B cell (primary cell): Measurements from ENCODE around the gene PPP1R3D. TPM values are rescaled to one million over a fixed set of nuclear protein-coding genes. Genes with fewer than 3 reads are reported as not detected.

ENCODE experiments used
- ATAC-seq: fragments of 200-7000 bp; cut with Tn5 transposase; one replicate; pipeline ENCODE4 v1.10.0; 2021; ENCODE audit warnings: low read depth, mild to moderate bottlenecking, moderate number of reproducible peaks, moderate library complexity
- CTCF ChIA-PET: fragments of 350-600 bp; sonication (Branson Sonifier 250); formaldehyde crosslinking; loops from one replicate; lab custom pipeline; 2021; ENCODE audit warnings: antibody characterized with exemption, inconsistent platforms; lab: Charles Lee
- POLR2A ChIA-PET: fragments of 350-600 bp; sonication (Branson Sonifier 250); formaldehyde crosslinking; loops from one replicate; lab custom pipeline; 2021; ENCODE audit warnings: antibody characterized with exemption; lab: Charles Lee
- DNase-seq: peaks from one replicate; pipeline ENCODE4 v3.0.0; 2013
- H2AFZ ChIP-seq: 2 replicates; pipeline ENCODE4 v1.6.1; 2012; ENCODE audit warnings: mild to moderate bottlenecking, low read depth, low read length; ENCODE audit not compliant: insufficient read depth, poor library complexity, severe bottlenecking
- H3K27ac ChIP-seq, 2 donors: 1 replicate in 1 of 2; 2 replicates in 1 of 2; pipeline ENCODE4 v1.5.1; 2012 to 2013; ENCODE audit warnings: low read length in 2 of 2, mild to moderate bottlenecking in 2 of 2, moderate library complexity in 1 of 2
- H3K27me3 ChIP-seq, 4 experiments: fragments of 200-600 bp in 1 of 4; sonication (generic) in 1 of 4; replicated peaks in 1 of 4; 1 replicate in 2 of 4; 2 replicates in 2 of 4; pipeline versions ENCODE4 v1.6.1 to v1.7.0; 2013 to 2016; ENCODE audit warnings: low read length in 3 of 4, mild to moderate bottlenecking in 2 of 4, mixed read lengths in 1 of 4, moderate library complexity in 1 of 4; ENCODE audit not compliant: insufficient read depth in 4 of 4, control insufficient read depth in 3 of 4; ENCODE audit errors: control extremely low read depth in 1 of 4
- H3K36me3 ChIP-seq, 2 experiments: replicated peaks in 1 of 2; 1 replicate in 1 of 2; 2 replicates in 1 of 2; pipeline versions ENCODE4 v1.6.1 to v1.7.1; 2013; ENCODE audit warnings: low read length in 1 of 2; ENCODE audit not compliant: insufficient read depth in 2 of 2, control insufficient read depth in 1 of 2; ENCODE audit errors: control extremely low read depth in 1 of 2, extremely low read depth in 1 of 2
- H3K4me1 ChIP-seq, 2 donors: fragments of 200-600 bp in 1 of 2; sonication (generic) in 1 of 2; 1 replicate in 1 of 2; 2 replicates in 1 of 2; pipeline versions ENCODE4 v1.5.1 to v1.6.1; 2013 to 2017; ENCODE audit warnings: low read length in 2 of 2; ENCODE audit not compliant: control insufficient read depth in 2 of 2, insufficient read depth in 2 of 2
- H3K4me2 ChIP-seq: replicated peaks from 2 replicates; pipeline ENCODE3; 2012; ENCODE audit warnings: mild to moderate bottlenecking, low read depth, low read length; ENCODE audit not compliant: poor library complexity, severe bottlenecking
- H3K4me3 ChIP-seq, 5 experiments: fragments of 200-600 bp in 1 of 5; sonication (generic) in 1 of 5; 1 replicate in 3 of 5; 2 replicates in 2 of 5; pipeline versions ENCODE4 v1.5.1 to v1.7.0; 2011 to 2016; ENCODE audit warnings: low read length in 4 of 5, mild to moderate bottlenecking in 4 of 5, low read depth in 2 of 5, control low read depth in 1 of 5, moderate library complexity in 1 of 5; ENCODE audit not compliant: insufficient read depth in 1 of 5; ENCODE audit errors: control extremely low read depth in 1 of 5, extremely low read depth in 1 of 5
- H3K79me2 ChIP-seq: fragments of 200-600 bp; sonication (generic); one replicate; pipeline ENCODE4 v1.6.0; 2016; ENCODE audit warnings: low read length; ENCODE audit not compliant: control insufficient read depth, insufficient read depth
- H3K9ac ChIP-seq: fragments of 200-600 bp; sonication (generic); 2 replicates; pipeline ENCODE4 v1.6.1; 2017; ENCODE audit warnings: mild to moderate bottlenecking, low read length, moderate library complexity
- H3K9me3 ChIP-seq, 3 donors: one replicate each; pipeline versions ENCODE4 v1.6.1 to v1.7.1; 2013; ENCODE audit warnings: low read length in 2 of 3; ENCODE audit not compliant: control insufficient read depth in 2 of 3, insufficient read depth in 1 of 3; ENCODE audit errors: control extremely low read depth in 1 of 3
- H4K20me1 ChIP-seq: 2 replicates; pipeline ENCODE4 v1.6.0; 2012; ENCODE audit warnings: mild to moderate bottlenecking, low read length; ENCODE audit not compliant: insufficient read depth, control insufficient read depth, poor library complexity, severe bottlenecking
- H3K27ac Mint-ChIP-seq: one replicate; pipeline ENCODE4 v1.8.0; 2021; ENCODE audit warnings: mixed read lengths
- H3K27me3 Mint-ChIP-seq: one replicate; pipeline ENCODE4 v1.8.0; 2021; ENCODE audit warnings: mixed read lengths
- H3K4me1 Mint-ChIP-seq: one replicate; pipeline ENCODE4 v1.8.0; 2021; ENCODE audit warnings: mixed read lengths
- H3K4me3 Mint-ChIP-seq: one replicate; pipeline ENCODE4 v1.8.0; 2021; ENCODE audit warnings: mixed read lengths
- H3K9me3 Mint-ChIP-seq: one replicate; pipeline ENCODE4 v1.8.0; 2022; ENCODE audit warnings: mixed read lengths; ENCODE audit not compliant: insufficient read depth
- EZH2 ChIP-seq: IDR thresholded peaks from 2 replicates; pipeline ENCODE4 v1.6.1; 2012; ENCODE audit warnings: borderline replicate concordance, low read depth, mild to moderate bottlenecking, moderate library complexity, low read length; ENCODE audit not compliant: insufficient read depth, poor library complexity, severe bottlenecking
- WGBS: methylation state at CpG from one replicate; pipeline ENCODE4 v1.1.5; 2013; ENCODE audit warnings: missing lambda C conversion rate; ENCODE audit not compliant: insufficient coverage; 5-methylcytosine and 5-hydroxymethylcytosine counted together
- intact Hi-C: fragments of 100-400 bp; cut with micrococcal nuclease; formaldehyde crosslinking; loops from one replicate; pipeline ENCODE4 v1.10.0; 2022
- polyA plus RNA-seq: library from polyadenylated mRNA; depleted of rRNA; stranded (reverse); fragments of >200 nt; gene quantifications from 2 replicates; pipeline ENCODE4 v1.2.3, GENCODE V29; 2012
- total RNA-seq, 2 donors: library from RNA; stranded (reverse); fragments of 120-200 nt in 1 of 2; gene quantifications; 1 replicate in 1 of 2; 2 replicates in 1 of 2; pipeline versions ENCODE4 v1.2.3 to v1.2.4, GENCODE V29; 2013 to 2022
- TF ChIP-seq, protein P1 (sequence below): fragments of 200-600 bp; IDR thresholded peaks from one replicate; pipeline ENCODE4 v1.8.0; 2022; ENCODE audit warnings: antibody characterized with exemption, mild to moderate bottlenecking

Gene PPP1R3D
- total and polyA plus RNA-seq, 2 donors (not counting 1 experiment from before 2014, with no cell fraction given), result 1.2 to 13.6 TPM

DNA sequence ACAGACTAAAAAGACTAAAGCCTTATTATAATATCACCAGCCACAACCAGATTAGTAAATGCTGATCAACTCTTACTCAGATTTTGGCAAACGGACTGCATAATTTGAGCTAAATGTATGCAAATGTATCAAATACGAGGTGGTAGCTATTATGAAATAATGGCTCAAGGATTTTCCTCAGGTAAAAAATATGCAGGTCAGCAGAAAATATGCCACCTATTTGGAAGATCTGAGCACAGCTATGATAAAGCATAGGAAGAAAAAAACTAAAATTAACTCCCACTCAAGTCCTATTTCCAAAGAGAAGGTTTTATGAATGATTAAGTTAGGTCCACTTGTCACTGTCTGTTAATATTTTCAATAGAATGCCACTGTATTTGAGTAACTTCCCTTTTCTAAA is 29.1 kb downstream of the PPP1R3D start:
- ATAC-seq, result no peak
- no peaks in the 10 kb centered on the region for H3K9me3 ChIP-seq

DNA sequence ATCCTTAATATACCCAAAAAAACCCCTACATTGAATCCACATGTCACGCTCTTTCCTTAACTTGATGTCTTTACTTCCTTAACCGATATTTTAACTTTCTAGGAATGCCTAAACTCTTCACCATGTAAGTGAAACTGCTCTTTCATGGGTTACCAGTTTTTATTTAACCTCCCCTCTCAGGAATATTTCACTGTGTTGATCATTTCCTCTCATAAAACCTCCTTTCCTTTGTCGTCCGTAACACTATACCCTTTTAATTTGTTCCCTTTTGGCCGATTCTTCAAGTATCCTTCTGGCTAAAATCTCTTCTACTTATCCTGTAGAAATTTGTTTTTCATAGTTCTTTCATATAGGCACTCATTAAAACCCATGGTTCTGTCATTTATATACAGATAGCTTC is 31.2 kb downstream of the PPP1R3D start:
- H4K20me1 ChIP-seq, result no peaks in the 10 kb centered on the region
- peaks cover 0 to 3% (median 0%) of the 10 kb centered on the region in 4 experiments for H3K27me3 ChIP-seq
- intact Hi-C loops, result no loop called here
- no peak overlapping the region for H3K9ac ChIP-seq
- H3K36me3 ChIP-seq, result no peaks in the 10 kb centered on the region
- Mint-ChIP-seq H3K27ac (no peak overlapping the region), H3K27me3 (peaks cover 7% of the 10 kb centered on the region), H3K4me1 (peaks cover 4% of the 10 kb centered on the region), H3K9me3 (no peaks in the 10 kb centered on the region), H3K4me3 (no peak overlapping the region)
- H3K9me3 ChIP-seq, result no peaks in the 10 kb centered on the region
- ATAC-seq (no peak), DNase-seq (no peak)
- no peak overlapping the region for H3K4me2 ChIP-seq
- H3K27ac ChIP-seq, result no peak overlapping the region
- no peak overlapping the region for H2AFZ ChIP-seq
- CTCF ChIA-PET, result no interaction called here
- TF ChIP-seq EZH2, result no peak
- TF ChIP-seq, protein P1, sequence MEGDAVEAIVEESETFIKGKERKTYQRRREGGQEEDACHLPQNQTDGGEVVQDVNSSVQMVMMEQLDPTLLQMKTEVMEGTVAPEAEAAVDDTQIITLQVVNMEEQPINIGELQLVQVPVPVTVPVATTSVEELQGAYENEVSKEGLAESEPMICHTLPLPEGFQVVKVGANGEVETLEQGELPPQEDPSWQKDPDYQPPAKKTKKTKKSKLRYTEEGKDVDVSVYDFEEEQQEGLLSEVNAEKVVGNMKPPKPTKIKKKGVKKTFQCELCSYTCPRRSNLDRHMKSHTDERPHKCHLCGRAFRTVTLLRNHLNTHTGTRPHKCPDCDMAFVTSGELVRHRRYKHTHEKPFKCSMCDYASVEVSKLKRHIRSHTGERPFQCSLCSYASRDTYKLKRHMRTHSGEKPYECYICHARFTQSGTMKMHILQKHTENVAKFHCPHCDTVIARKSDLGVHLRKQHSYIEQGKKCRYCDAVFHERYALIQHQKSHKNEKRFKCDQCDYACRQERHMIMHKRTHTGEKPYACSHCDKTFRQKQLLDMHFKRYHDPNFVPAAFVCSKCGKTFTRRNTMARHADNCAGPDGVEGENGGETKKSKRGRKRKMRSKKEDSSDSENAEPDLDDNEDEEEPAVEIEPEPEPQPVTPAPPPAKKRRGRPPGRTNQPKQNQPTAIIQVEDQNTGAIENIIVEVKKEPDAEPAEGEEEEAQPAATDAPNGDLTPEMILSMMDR, result no peak
- no peaks in the 10 kb centered on the region for H3K79me2 ChIP-seq
- no peaks in the 10 kb centered on the region for H3K4me1 ChIP-seq
- POLR2A ChIA-PET, result no interaction called here
- 91% methylated on average over 5 of the region's 5 CpGs for WGBS
- no peak overlapping the region for H3K4me3 ChIP-seq

More for the DNA sequence above, 29.1 kb downstream of the PPP1R3D start:
- TF ChIP-seq, protein P1, result no peak
- no peak for TF ChIP-seq EZH2
- Histone ChIP-seq H3K4me2 (no peak overlapping the region), H4K20me1 (no peaks in the 10 kb centered on the region), H3K79me2 (no peaks in the 10 kb centered on the region), H3K36me3 (no peaks in the 10 kb centered on the region), H3K4me1 (no peaks in the 10 kb centered on the region), H3K9ac (no peak overlapping the region), H3K4me3 (no peak overlapping the region), H3K27ac (no peak overlapping the region), H3K27me3 (peaks cover 0 to 3% (median 0%) of the 10 kb centered on the region in 4 experiments), H2AFZ (no peak overlapping the region)
- H3K4me1 Mint-ChIP-seq, result peaks cover 4% of the 10 kb centered on the region
- H3K9me3 Mint-ChIP-seq, result no peaks in the 10 kb centered on the region
- DNase-seq, result no peak
- no peak overlapping the region for H3K27ac Mint-ChIP-seq
- H3K27me3 Mint-ChIP-seq, result peaks cover 3% of the 10 kb centered on the region
- ChIA-PET CTCF (interaction anchor here (1.8 kb wide), 1 partner anchor 25 kb away, joined by 4 read pairs; no protein-coding TSS in a partner anchor), POLR2A (no interaction called here)
- H3K4me3 Mint-ChIP-seq, result no peak overlapping the region
- intact Hi-C loops, result no loop called here
- no CpG with 5 or more reads among the region's 2 CpGs for WGBS
